HEK293T (cell line): ENCODE data around the gene C1QL4.

Source experiments
- BHLHE40 ChIP-seq: fragments of 450-650 bp; IDR thresholded peaks from 2 replicates; pipeline ENCODE4 v1.6.1; 2016; ENCODE audit warnings: mild to moderate bottlenecking, moderate library complexity, borderline replicate concordance
- CTBP1 ChIP-seq: fragments of 450-650 bp; IDR thresholded peaks from 2 replicates; pipeline ENCODE4 v1.6.1; 2016; ENCODE audit warnings: borderline replicate concordance
- FOXK2 ChIP-seq: fragments of 450-650 bp; IDR thresholded peaks from 2 replicates; pipeline ENCODE4 v1.6.1; 2016; ENCODE audit warnings: mild to moderate bottlenecking
- FOXM1 ChIP-seq: fragments of 450-650 bp; IDR thresholded peaks from 2 replicates; pipeline ENCODE4 v1.6.1; 2017; ENCODE audit warnings: mild to moderate bottlenecking, borderline replicate concordance
- NFRKB ChIP-seq: fragments of 450-650 bp; IDR thresholded peaks from 2 replicates; pipeline ENCODE4 v1.6.1; 2016; ENCODE audit warnings: mild to moderate bottlenecking, moderate library complexity
- SP1 ChIP-seq: fragments of 450-650 bp; IDR thresholded peaks from 2 replicates; pipeline ENCODE4 v1.6.1; 2017
- SUZ12 ChIP-seq: fragments of 450-650 bp; IDR thresholded peaks from 2 replicates; pipeline ENCODE4 v1.6.1; 2016; ENCODE audit warnings: mild to moderate bottlenecking
- TF ChIP-seq, protein P1 (sequence below): fragments of 450-650 bp; IDR thresholded peaks from 2 replicates; pipeline ENCODE4 v1.6.1; 2016

DNA sequence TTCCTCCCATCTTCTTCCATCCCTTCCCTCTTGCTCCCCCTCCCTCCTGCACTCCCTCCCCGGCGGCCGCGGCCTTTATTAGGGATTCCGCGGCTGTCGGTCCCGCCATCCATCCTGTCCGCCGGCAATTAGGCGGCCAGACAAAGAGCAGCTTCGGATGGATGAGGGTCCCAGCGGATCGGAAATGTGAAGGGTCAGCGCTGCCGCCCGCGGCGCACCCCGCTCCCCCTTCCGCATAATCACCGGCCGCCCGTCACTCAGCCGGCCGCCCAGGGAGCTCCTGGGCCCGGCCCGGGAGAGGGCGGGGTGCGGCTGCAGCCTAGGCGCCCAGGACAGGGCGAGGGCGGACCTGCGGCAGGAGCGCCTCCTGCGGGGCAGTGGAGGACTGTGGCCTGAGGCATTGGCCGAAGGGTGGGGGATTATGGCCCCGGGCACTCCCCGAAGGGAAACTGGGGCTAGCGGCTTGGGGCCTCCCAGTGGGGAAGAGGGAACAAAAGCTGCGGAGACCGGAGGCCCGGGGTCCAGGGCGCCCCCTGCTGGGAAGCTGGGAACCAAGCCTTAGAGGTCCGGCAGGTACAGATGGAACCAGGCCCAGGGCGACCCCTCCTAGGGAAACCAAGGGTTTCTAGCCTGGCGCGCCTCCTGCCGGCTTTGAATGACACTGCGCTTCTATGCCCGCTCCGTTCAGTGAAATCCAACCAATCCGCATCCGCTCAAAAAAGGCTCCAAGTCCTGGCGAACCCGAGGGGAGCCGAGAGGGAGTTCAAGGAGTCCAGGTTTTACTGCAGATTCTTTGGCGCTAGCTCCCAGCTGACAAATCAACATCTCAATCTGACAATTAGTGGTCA lies 5.3 kb upstream of the C1QL4 start:
- TF ChIP-seq FOXM1 (no peak; the same call in 1 of the 2 replicates), NFRKB (no peak), SP1 (no peak), CTBP1 (no peak), SUZ12 (no peak), FOXK2 (no peak), BHLHE40 (no peak)
- TF ChIP-seq, protein P1, sequence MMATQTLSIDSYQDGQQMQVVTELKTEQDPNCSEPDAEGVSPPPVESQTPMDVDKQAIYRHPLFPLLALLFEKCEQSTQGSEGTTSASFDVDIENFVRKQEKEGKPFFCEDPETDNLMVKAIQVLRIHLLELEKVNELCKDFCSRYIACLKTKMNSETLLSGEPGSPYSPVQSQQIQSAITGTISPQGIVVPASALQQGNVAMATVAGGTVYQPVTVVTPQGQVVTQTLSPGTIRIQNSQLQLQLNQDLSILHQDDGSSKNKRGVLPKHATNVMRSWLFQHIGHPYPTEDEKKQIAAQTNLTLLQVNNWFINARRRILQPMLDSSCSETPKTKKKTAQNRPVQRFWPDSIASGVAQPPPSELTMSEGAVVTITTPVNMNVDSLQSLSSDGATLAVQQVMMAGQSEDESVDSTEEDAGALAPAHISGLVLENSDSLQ = peak; percentile 86
